ENCODE results near the gene RAMP3.
"Not testable (repeated sequence)": the region's sequence is repeated elsewhere in the genome, so short reads cannot be mapped to it uniquely, and the experiment has no call there.

Gene RAMP3

GRCh38 chr7:45157286-45157652 lies 322 bp upstream of the RAMP3 start:
- no peak for DNase-seq (ENCODE audit: low read depth)

GRCh38 chr7:45158471-45158870 lies 880 bp downstream of the RAMP3 start:
- no peak for DNase-seq (ENCODE audit: low read depth)

GRCh38 chr7:45159296-45159695 lies 1.7 kb downstream of the RAMP3 start:
- DNase-seq (ENCODE audit: low read depth), result no peak

- DNase-seq (ENCODE audit: low read depth), result no peak
Measured at GRCh38 chr7:45160417-45160881, 2.9 kb downstream of the RAMP3 start.

GRCh38 chr7:45161138-45161537 lies 3.5 kb downstream of the RAMP3 start:
- no peak for DNase-seq (ENCODE audit: low read depth)

- no peak for DNase-seq (ENCODE audit: low read depth)
Measured at GRCh38 chr7:45161842-45162241, 4.3 kb downstream of the RAMP3 start.

- DNase-seq (ENCODE audit: low read depth), result no peak
Measured at GRCh38 chr7:45162311-45162845, 4.8 kb downstream of the RAMP3 start.

GRCh38 chr7:45162943-45163691 lies 5.5 kb downstream of the RAMP3 start:
- no peak for DNase-seq (ENCODE audit: low read depth)

GRCh38 chr7:45163692-45164052 lies 6.1 kb downstream of the RAMP3 start:
- no peak for DNase-seq (ENCODE audit: low read depth)

GRCh38 chr7:45164271-45164670 lies 6.7 kb downstream of the RAMP3 start:
- DNase-seq (ENCODE audit: low read depth), result not testable (repeated sequence)

GRCh38 chr7:45165857-45166256 lies 8.3 kb downstream of the RAMP3 start:
- DNase-seq (ENCODE audit: low read depth), result no peak

GRCh38 chr7:45171946-45172345 lies 14.4 kb downstream of the RAMP3 start:
- DNase-seq (ENCODE audit: low read depth), result no peak

- DNase-seq (ENCODE audit: low read depth), result no peak
Measured at GRCh38 chr7:45173596-45174327, 16.2 kb downstream of the RAMP3 start.

GRCh38 chr7:45174328-45174610 lies 16.7 kb downstream of the RAMP3 start:
- DNase-seq (ENCODE audit: low read depth), result no peak

- DNase-seq (ENCODE audit: low read depth), result no peak
Measured at GRCh38 chr7:45174966-45175765, 17.6 kb downstream of the RAMP3 start.

- DNase-seq (ENCODE audit: low read depth), result no peak
Measured at GRCh38 chr7:45176091-45176490, 18.5 kb downstream of the RAMP3 start.

GRCh38 chr7:45176886-45177731 lies 19.5 kb downstream of the RAMP3 start:
- DNase-seq (ENCODE audit: low read depth), result no peak

- no peak for DNase-seq (ENCODE audit: low read depth)
Measured at GRCh38 chr7:45177801-45178200, 20.2 kb downstream of the RAMP3 start.

- no peak for DNase-seq (ENCODE audit: low read depth)
Measured at GRCh38 chr7:45178241-45179225, 20.9 kb downstream of the RAMP3 start.

- DNase-seq (ENCODE audit: low read depth), result no peak
Measured at GRCh38 chr7:45179666-45180065, 22.1 kb downstream of the RAMP3 start.

Measured in activated T-cell treated with anti-CD3 and anti-CD28 coated beads for 1 hour (primary cell).